Astrocyte (in vitro differentiated cells and primary cell): ENCODE measurements around the gene RBPJL. TPM values are rescaled to one million over a fixed set of nuclear protein-coding genes. Genes with fewer than 3 reads are reported as not detected.
A peak's percentile ranks its signal among the peaks of the same experiment; 100 is the strongest.

ENCODE experiments used
- DNase-seq: peaks from one replicate; pipeline ENCODE4 v3.0.0-alpha.2; 2010; ENCODE audit warnings: low read depth
- FAIRE-seq: peaks from 2 replicates; lab custom pipeline; 2011; peaks lifted over from hg19 to GRCh38; lab: Jason Lieb, UNC
- H2AFZ ChIP-seq: 2 replicates; pipeline ENCODE4 v1.6.0; 2012; ENCODE audit warnings: low read depth, low read length, inconsistent platforms
- H3K27ac ChIP-seq: 2 replicates; pipeline ENCODE4 v1.5.1; 2011; ENCODE audit warnings: low read depth, low read length, inconsistent platforms
- H3K27me3 ChIP-seq: 2 replicates; pipeline ENCODE4 v1.6.0; 2011; ENCODE audit warnings: low read length, inconsistent platforms; ENCODE audit not compliant: insufficient read depth
- H3K36me3 ChIP-seq: 2 replicates; pipeline ENCODE4 v1.5.1; 2011; ENCODE audit warnings: low read length, inconsistent platforms; ENCODE audit not compliant: insufficient read depth
- H3K4me1 ChIP-seq: 2 replicates; pipeline ENCODE4 v1.5.1; 2011; ENCODE audit warnings: low read length, inconsistent platforms; ENCODE audit not compliant: insufficient read depth
- H3K4me2 ChIP-seq: 2 replicates; pipeline ENCODE4 v1.6.0; 2012; ENCODE audit warnings: low read length, inconsistent platforms
- H3K4me3 ChIP-seq: 2 replicates; pipeline ENCODE4 v1.5.1; 2011; ENCODE audit warnings: low read depth, mild to moderate bottlenecking, low read length, inconsistent platforms; ENCODE audit not compliant: insufficient read depth
- H3K79me2 ChIP-seq: 2 replicates; pipeline ENCODE4 v1.6.0; 2012; ENCODE audit warnings: mild to moderate bottlenecking, low read length, inconsistent platforms; ENCODE audit not compliant: insufficient read depth
- H3K9ac ChIP-seq: 2 replicates; pipeline ENCODE4 v1.6.0; 2012; ENCODE audit warnings: mild to moderate bottlenecking, low read length, inconsistent platforms
- H3K9me3 ChIP-seq: 2 replicates; pipeline ENCODE4 v1.5.1; 2012; ENCODE audit warnings: low read depth, mild to moderate bottlenecking, low read length, inconsistent platforms; ENCODE audit not compliant: insufficient read depth
- H4K20me1 ChIP-seq: 2 replicates; pipeline ENCODE4 v1.6.0; 2012; ENCODE audit warnings: low read length, inconsistent platforms; ENCODE audit not compliant: insufficient read depth
- H3K27ac Mint-ChIP-seq: one replicate; pipeline ENCODE4 v1.8.0; 2021; ENCODE audit warnings: mild to moderate bottlenecking, mixed read lengths; ENCODE audit not compliant: unreplicated experiment
- H3K27me3 Mint-ChIP-seq: one replicate; pipeline ENCODE4 v1.8.0; 2021; ENCODE audit warnings: low read depth, mixed read lengths; ENCODE audit not compliant: unreplicated experiment
- H3K36me3 Mint-ChIP-seq: one replicate; pipeline ENCODE4 v1.8.0; 2021; ENCODE audit warnings: low read depth, mixed read lengths; ENCODE audit not compliant: unreplicated experiment
- H3K4me1 Mint-ChIP-seq: one replicate; pipeline ENCODE4 v1.8.0; 2021; ENCODE audit warnings: low read depth, mixed read lengths; ENCODE audit not compliant: unreplicated experiment
- H3K4me3 Mint-ChIP-seq: one replicate; pipeline ENCODE4 v1.8.0; 2021; ENCODE audit warnings: mild to moderate bottlenecking, moderate library complexity, mixed read lengths; ENCODE audit not compliant: unreplicated experiment
- H3K9me3 Mint-ChIP-seq: one replicate; pipeline ENCODE4 v1.8.0; 2021; ENCODE audit warnings: mild to moderate bottlenecking, mixed read lengths; ENCODE audit not compliant: unreplicated experiment
- CTCF ChIP-seq: IDR thresholded peaks from 2 replicates; pipeline ENCODE4 v1.5.1; 2011; ENCODE audit warnings: low read depth, mild to moderate bottlenecking, inconsistent platforms, low read length, moderate library complexity; ENCODE audit not compliant: insufficient read depth
- EZH2 ChIP-seq: IDR thresholded peaks from 2 replicates; pipeline ENCODE4 v1.6.1; 2012; ENCODE audit warnings: mild to moderate bottlenecking, low read length, inconsistent platforms; ENCODE audit not compliant: insufficient read depth
- total RNA-seq: library from RNA; stranded (reverse); gene quantifications from 2 replicates; pipeline ENCODE4 v1.2.1, GENCODE V29; 2021

Gene RBPJL
- total RNA-seq, 1 donor from 2014 or later = not detected

DNA sequence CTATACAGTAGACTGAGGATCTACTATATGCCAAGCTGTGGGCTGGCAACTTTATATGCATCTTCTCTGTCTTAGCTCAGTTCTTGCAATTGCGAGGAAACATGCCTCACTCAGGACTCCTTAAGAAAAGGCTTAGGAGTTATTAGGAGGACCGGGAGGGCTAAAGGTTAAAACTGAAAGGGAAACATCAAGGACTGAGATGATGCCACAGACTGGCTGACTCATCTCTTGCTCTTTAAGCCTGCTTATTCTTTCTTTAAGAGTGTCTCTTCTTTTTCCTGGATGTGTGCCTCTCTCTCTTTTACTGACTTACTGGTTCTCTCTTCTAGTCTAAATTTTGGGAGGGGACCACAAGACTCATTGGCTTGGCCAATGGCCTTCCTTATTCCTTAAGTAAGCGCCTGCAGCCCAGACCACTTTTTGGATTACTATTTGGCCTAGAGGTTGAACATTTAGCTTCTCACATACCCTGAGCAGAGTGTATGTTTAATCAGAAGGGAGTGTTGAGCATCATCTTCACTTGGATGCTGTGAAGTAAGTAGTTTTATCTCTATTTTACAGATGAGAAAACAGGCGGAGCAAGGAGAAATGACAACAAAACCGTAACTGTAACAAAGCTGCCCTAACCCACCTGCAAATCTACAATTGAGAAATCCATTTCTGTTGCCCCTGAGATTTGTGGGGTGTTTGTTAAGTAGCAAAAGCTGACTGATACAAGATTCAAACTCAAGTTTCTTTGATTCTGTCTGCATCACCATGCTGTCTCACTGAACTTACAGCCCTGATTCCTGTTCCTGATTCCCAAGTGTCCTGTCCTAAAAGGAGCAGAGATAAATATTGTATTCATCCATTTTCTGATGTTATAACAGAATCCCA, 48.8 kb downstream of the RBPJL start:
- no peaks in the 10 kb centered on the region for H3K36me3 ChIP-seq
- TF ChIP-seq CTCF = no peak
- TF ChIP-seq EZH2 = no peak
- H4K20me1 ChIP-seq = no peaks in the 10 kb centered on the region
- peaks cover 51% of the 10 kb centered on the region for H3K4me1 Mint-ChIP-seq
- H3K36me3 Mint-ChIP-seq = no peaks in the 10 kb centered on the region
- no peaks in the 10 kb centered on the region for H3K9me3 Mint-ChIP-seq
- no peaks in the 10 kb centered on the region for H3K27me3 ChIP-seq
- peak overlapping the region; percentile 63 for H3K4me2 ChIP-seq
- H3K4me3 ChIP-seq = no peak overlapping the region
- DNase-seq (peak; percentile 73), FAIRE-seq (no peak)
- H3K4me1 ChIP-seq = peaks cover 54% of the 10 kb centered on the region
- H3K9ac ChIP-seq = peak overlapping the region; percentile 1
- H3K27ac Mint-ChIP-seq = peak overlapping the region; percentile 75
- H3K79me2 ChIP-seq = no peaks in the 10 kb centered on the region
- no peak overlapping the region for H3K4me3 Mint-ChIP-seq
- H3K27ac ChIP-seq = peak overlapping the region; percentile 52
- H3K9me3 ChIP-seq = no peaks in the 10 kb centered on the region
- H3K27me3 Mint-ChIP-seq = no peaks in the 10 kb centered on the region
- no peak overlapping the region for H2AFZ ChIP-seq

DNA sequence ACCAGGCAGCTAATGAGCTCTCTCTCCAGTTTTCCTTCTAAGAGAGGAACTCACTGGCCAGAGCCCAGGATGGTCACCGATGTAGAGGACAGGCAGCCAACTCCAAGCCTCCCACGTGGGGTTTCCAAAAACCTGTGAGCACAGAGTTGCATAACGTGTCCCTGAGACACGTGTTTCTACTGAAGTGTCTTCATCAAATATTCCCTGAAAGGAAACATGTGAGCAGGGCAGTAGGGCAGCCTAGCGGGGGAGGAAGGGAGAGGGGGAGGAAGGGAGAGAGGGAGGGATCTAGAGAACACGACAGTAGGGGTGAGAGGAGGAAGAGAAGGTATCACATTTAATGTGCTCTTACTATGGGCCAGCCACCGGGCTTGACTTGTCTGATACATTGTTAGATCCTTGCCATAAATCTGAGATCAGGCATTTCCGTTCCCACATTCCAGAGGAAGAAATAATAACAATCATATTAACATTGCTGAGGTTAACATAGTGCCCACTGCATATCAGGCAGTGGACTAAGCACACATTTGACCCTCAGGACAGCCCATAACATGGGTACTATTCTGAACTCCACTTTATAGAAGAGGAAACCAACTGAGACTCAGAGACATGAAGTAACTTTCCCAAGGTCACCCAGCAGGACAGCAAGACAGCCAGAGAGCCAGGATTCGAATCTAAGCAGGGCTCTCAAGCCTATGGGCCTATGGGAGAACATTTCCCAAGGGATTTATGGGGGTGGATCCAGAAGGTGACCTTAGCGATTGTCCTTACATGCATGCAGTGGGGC, 51.8 kb downstream of the RBPJL start:
- Histone ChIP-seq H3K36me3 (no peaks in the 10 kb centered on the region), H3K9me3 (no peaks in the 10 kb centered on the region), H3K4me1 (peaks cover 62% of the 10 kb centered on the region), H4K20me1 (peaks cover under 1% of the 10 kb centered on the region), H3K4me2 (peak overlapping the region; percentile 69), H2AFZ (no peak overlapping the region), H3K27me3 (no peaks in the 10 kb centered on the region), H3K79me2 (peaks cover 3% of the 10 kb centered on the region), H3K9ac (peak overlapping the region; percentile 30), H3K4me3 (peak overlapping the region; percentile 4), H3K27ac (peak overlapping the region; percentile 59)
- FAIRE-seq = no peak
- DNase-seq = peak; percentile 73
- no peak overlapping the region for H3K27ac Mint-ChIP-seq
- H3K9me3 Mint-ChIP-seq = no peaks in the 10 kb centered on the region
- H3K36me3 Mint-ChIP-seq = no peaks in the 10 kb centered on the region
- TF ChIP-seq EZH2 = no peak
- no peak for TF ChIP-seq CTCF
- no peak overlapping the region for H3K4me3 Mint-ChIP-seq
- peaks cover 53% of the 10 kb centered on the region for H3K4me1 Mint-ChIP-seq
- H3K27me3 Mint-ChIP-seq = no peaks in the 10 kb centered on the region
